ENCODE measurements around the gene WDR88.
"Not testable (repeated sequence)": the region's sequence is repeated elsewhere in the genome, so short reads cannot be mapped to it uniquely, and the experiment has no call there.

The WDR88 gene

GRCh38 chr19:33132021-33132420 is at the start of gene WDR88:
WDR88 (plus strand) TSS chr19:33132114; CDS start chr19:33132170, 56 bp downstream.
- no peak for DNase-seq

- DNase-seq = no peak
These were observed 46.3 kb upstream of the WDR88 start for GRCh38 chr19:33085570-33086128.

GRCh38 chr19:33086955-33087354 is 45.0 kb upstream of the WDR88 start:
- no peak for DNase-seq

GRCh38 chr19:33089010-33089409 is 42.9 kb upstream of the WDR88 start:
- no peak for DNase-seq

GRCh38 chr19:33090179-33090578 is 41.7 kb upstream of the WDR88 start:
- no peak for DNase-seq

GRCh38 chr19:33093420-33094210 is 38.3 kb upstream of the WDR88 start:
- no peak for DNase-seq

GRCh38 chr19:33094436-33095067 is 37.4 kb upstream of the WDR88 start:
- DNase-seq = no peak

GRCh38 chr19:33096005-33096404 is 35.9 kb upstream of the WDR88 start:
- no peak for DNase-seq

- DNase-seq = no peak
These were observed 33.8 kb upstream of the WDR88 start for GRCh38 chr19:33098055-33098534.

- no peak for DNase-seq
These were observed 30.8 kb upstream of the WDR88 start for GRCh38 chr19:33100894-33101644.

- DNase-seq = no peak
These were observed 29.0 kb upstream of the WDR88 start for GRCh38 chr19:33102893-33103292.

GRCh38 chr19:33108161-33108560 is 23.8 kb upstream of the WDR88 start:
- no peak for DNase-seq

GRCh38 chr19:33110137-33110910 is 21.6 kb upstream of the WDR88 start:
- DNase-seq = no peak

GRCh38 chr19:33111587-33111986 is 20.3 kb upstream of the WDR88 start:
- DNase-seq = no peak

GRCh38 chr19:33114312-33114711 is 17.6 kb upstream of the WDR88 start:
- DNase-seq = no peak

GRCh38 chr19:33117501-33117900 is 14.4 kb upstream of the WDR88 start:
- no peak for DNase-seq

GRCh38 chr19:33118643-33119042 is 13.3 kb upstream of the WDR88 start:
- DNase-seq = no peak

- DNase-seq = no peak
These were observed 7.5 kb upstream of the WDR88 start for GRCh38 chr19:33124207-33125098.

GRCh38 chr19:33125929-33126388 is 6.0 kb upstream of the WDR88 start:
- DNase-seq = peak; percentile 49

GRCh38 chr19:33126712-33127111 is 5.2 kb upstream of the WDR88 start:
- not testable (repeated sequence) for DNase-seq

GRCh38 chr19:33129901-33130300 is 2.0 kb upstream of the WDR88 start:
- DNase-seq = no peak

Data from NCI-H748 treated with DMSO at 0.1 percent for 48 hours (cell line).